H1 (cell line): ENCODE measurements around the gene HMHB1.

ENCODE experiments used
- BACH1 ChIP-seq: IDR thresholded peaks from 2 replicates; pipeline ENCODE4 v1.6.1; 2012; ENCODE audit warnings: low read length, improper control_type of control experiment
- CEBPB ChIP-seq: IDR thresholded peaks from 2 replicates; pipeline ENCODE4 v1.6.1; 2012; ENCODE audit warnings: low read depth, low read length
- CTCF ChIP-seq, 3 experiments: IDR thresholded peaks; 1 replicate in 2 of 3; 2 replicates in 1 of 3; pipeline versions ENCODE4 v1.5.1 to v1.6.1; 2011; ENCODE audit warnings: low read length in 3 of 3, mild to moderate bottlenecking in 3 of 3, inconsistent platforms in 2 of 3, low read depth in 1 of 3, moderate library complexity in 1 of 3; ENCODE audit not compliant: insufficient read depth in 1 of 3; ENCODE audit errors: control extremely low read depth in 1 of 3
- NRF1 ChIP-seq: IDR thresholded peaks from 2 replicates; pipeline ENCODE4 v1.6.1; 2011; ENCODE audit warnings: mild to moderate bottlenecking, low read depth, low read length, improper control_type of control experiment
- RXRA ChIP-seq: IDR thresholded peaks from 2 replicates; pipeline ENCODE4 v1.6.1; 2011; ENCODE audit warnings: low read depth, mild to moderate bottlenecking, low read length, moderate library complexity; ENCODE audit not compliant: insufficient read depth
- SRF ChIP-seq: IDR thresholded peaks from 2 replicates; pipeline ENCODE4 v1.6.1; 2011; ENCODE audit warnings: mild to moderate bottlenecking, low read depth, low read length, moderate library complexity

GRCh38 chr5:143796125-143796524 is 15.8 kb upstream of the HMHB1 start:
- TF ChIP-seq NRF1 (no peak), CEBPB (no peak), RXRA (no peak), CTCF (IDR thresholded peaks at IDR 0.05; ENCODE audit: control extremely low read depth in 1 of 3, insufficient read depth in 1 of 3, low read depth in 1 of 3, low read length in 3 of 3) (no peak), SRF (no peak), BACH1 (no peak)
